ENCODE data around the gene NFATC4. TPM values are rescaled to one million over a fixed set of nuclear protein-coding genes. Genes with fewer than 3 reads are reported as not detected.

The NFATC4 gene
- total and polyA plus RNA-seq, 5 donors from 2014 or later = not detected

DNA sequence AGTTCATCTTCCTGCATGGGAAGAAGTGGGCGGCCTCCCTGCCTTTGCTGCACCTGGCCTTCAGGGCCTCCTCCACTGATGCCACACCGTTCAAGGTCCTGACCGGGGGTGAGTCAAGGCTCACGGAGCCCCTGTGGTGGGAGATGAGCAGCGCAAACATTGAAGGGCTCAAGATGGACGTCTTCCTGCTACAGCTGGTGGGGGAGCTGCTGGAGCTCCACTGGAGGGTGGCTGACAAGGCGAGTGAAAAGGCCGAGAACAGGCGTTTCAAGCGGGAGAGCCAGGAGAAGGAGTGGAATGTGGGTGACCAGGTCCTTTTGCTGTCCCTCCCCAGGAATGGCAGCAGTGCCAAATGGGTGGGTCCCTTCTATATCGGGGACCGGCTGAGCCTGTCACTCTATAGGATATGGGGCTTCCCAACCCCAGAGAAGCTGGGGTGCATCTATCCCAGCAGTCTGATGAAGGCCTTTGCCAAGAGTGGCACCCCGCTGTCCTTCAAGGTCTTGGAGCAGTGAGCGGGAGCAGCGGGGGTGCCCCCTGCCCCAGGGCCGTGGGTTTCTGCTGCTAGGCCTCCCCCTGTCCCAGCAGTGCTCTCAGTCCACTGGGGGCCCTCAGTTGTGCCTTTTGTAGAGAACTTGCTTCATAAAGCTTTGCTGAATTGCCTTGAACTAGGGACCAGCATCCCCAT is 49.1 kb downstream of the NFATC4 start:
- H3K36me3 ChIP-seq (ENCODE audit: control insufficient read depth, insufficient read depth, low read length) = no peaks in the 10 kb centered on the region
- DNase-seq = no peak
- H3K27ac ChIP-seq (ENCODE audit: insufficient read depth, low read length, poor library complexity, severe bottlenecking) = no peak overlapping the region
- peaks cover 2% of the 10 kb centered on the region for H3K27me3 ChIP-seq (ENCODE audit: control insufficient read depth, insufficient read depth, low read length)
- Mint-ChIP-seq H3K27ac (no peak overlapping the region), H3K36me3 (no peaks in the 10 kb centered on the region), H3K9me3 (peaks cover 0 to 2% (median 0%) of the 10 kb centered on the region in 7 donors), H3K4me3 (no peak overlapping the region), H3K27me3 (peaks cover 38% of the 10 kb centered on the region), H3K4me1 (no peaks in the 10 kb centered on the region)
- no peaks in the 10 kb centered on the region for H3K4me1 ChIP-seq (ENCODE audit: control insufficient read depth, insufficient read depth, low read length, poor library complexity, severe bottlenecking)
- no peaks in the 10 kb centered on the region for H3K9me3 ChIP-seq (ENCODE audit: control insufficient read depth in 2 of 2, low read length in 2 of 2)
- H3K4me3 ChIP-seq (ENCODE audit: low read depth, low read length) = no peak overlapping the region
- ATAC-seq (ENCODE audit: low read depth in 2 of 2) = no peak

DNA sequence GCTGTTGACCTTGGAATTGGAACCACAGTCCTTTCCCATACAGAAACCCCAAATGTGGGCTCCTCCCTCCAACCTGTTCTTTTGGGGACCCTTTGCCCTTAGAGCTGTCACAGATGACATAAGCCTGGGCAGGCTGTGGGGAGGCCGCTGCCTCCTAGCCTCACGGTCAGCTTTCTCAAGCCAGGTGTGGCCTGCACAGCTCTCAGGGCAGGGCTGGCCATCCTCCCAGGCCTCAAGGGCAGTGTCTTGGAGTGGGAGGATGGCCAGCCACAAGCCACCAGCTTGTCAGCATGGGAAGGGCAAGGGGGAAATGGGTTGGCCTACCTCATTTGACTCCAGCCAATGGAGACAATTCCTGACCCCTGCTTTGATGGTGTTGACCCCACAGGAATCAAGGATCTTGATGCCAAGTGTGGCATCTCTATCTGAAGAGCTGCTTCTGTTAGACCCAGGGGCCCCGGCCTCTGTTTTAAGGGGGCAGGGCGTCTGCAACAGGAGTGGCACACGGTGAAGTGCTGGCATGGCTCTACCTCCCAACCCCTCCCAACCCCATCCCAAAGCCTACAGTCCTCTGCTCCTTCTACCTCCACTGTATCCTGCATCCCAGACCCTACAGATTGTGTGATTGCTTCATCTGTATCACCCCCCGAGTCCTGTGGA is 50.0 kb downstream of the NFATC4 start:
- Mint-ChIP-seq H3K4me1 (no peaks in the 10 kb centered on the region), H3K36me3 (no peaks in the 10 kb centered on the region), H3K27ac (no peak overlapping the region), H3K9me3 (peaks cover 0 to 2% (median 0%) of the 10 kb centered on the region in 7 donors), H3K27me3 (peaks cover 32% of the 10 kb centered on the region), H3K4me3 (no peak overlapping the region)
- DNase-seq (no peak), ATAC-seq (ENCODE audit: low read depth in 2 of 2) (no peak)
- peaks cover 2% of the 10 kb centered on the region for H3K27me3 ChIP-seq (ENCODE audit: control insufficient read depth, insufficient read depth, low read length)
- H3K36me3 ChIP-seq (ENCODE audit: control insufficient read depth, insufficient read depth, low read length) = no peaks in the 10 kb centered on the region
- no peaks in the 10 kb centered on the region for H3K4me1 ChIP-seq (ENCODE audit: control insufficient read depth, insufficient read depth, low read length, poor library complexity, severe bottlenecking)
- H3K27ac ChIP-seq (ENCODE audit: insufficient read depth, low read length, poor library complexity, severe bottlenecking) = no peak overlapping the region
- H3K9me3 ChIP-seq (ENCODE audit: control insufficient read depth in 2 of 2, low read length in 2 of 2) = no peaks in the 10 kb centered on the region
- H3K4me3 ChIP-seq (ENCODE audit: low read depth, low read length) = no peak overlapping the region

DNA sequence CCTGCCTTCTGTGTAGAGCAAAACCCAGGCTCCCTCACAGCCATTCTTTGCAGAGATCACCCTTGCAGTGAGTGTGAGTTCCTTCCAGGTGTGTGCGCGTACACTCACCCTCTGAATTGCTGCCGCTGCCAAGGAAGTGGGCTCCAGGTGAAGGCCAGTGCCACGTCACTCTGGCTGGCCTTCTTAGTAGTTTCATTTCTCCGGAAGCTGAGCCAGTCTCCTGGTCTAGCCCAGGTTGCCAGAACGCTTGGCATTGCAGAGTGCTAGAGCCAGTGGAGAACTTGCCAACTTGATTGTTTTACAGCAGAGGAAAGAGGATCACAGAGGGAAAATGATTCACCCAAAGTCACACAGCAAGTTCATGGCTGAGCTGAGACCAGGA is 50.5 kb downstream of the NFATC4 start:
- H3K4me3 ChIP-seq (ENCODE audit: low read depth, low read length) = no peak overlapping the region
- no peaks in the 10 kb centered on the region for H3K36me3 ChIP-seq (ENCODE audit: control insufficient read depth, insufficient read depth, low read length)
- no peaks in the 10 kb centered on the region for H3K36me3 Mint-ChIP-seq
- H3K9me3 Mint-ChIP-seq = peaks cover 0 to 2% (median 0%) of the 10 kb centered on the region in 7 donors
- DNase-seq (no peak), ATAC-seq (ENCODE audit: low read depth in 2 of 2) (no peak)
- H3K4me1 ChIP-seq (ENCODE audit: control insufficient read depth, insufficient read depth, low read length, poor library complexity, severe bottlenecking) = no peaks in the 10 kb centered on the region
- no peak overlapping the region for H3K4me3 Mint-ChIP-seq
- H3K9me3 ChIP-seq (ENCODE audit: control insufficient read depth in 2 of 2, low read length in 2 of 2) = no peaks in the 10 kb centered on the region
- H3K27ac Mint-ChIP-seq = no peak overlapping the region
- H3K27me3 ChIP-seq (ENCODE audit: control insufficient read depth, insufficient read depth, low read length) = peaks cover 2% of the 10 kb centered on the region
- peaks cover 32% of the 10 kb centered on the region for H3K27me3 Mint-ChIP-seq
- no peak overlapping the region for H3K27ac ChIP-seq (ENCODE audit: insufficient read depth, low read length, poor library complexity, severe bottlenecking)
- H3K4me1 Mint-ChIP-seq = no peaks in the 10 kb centered on the region

DNA sequence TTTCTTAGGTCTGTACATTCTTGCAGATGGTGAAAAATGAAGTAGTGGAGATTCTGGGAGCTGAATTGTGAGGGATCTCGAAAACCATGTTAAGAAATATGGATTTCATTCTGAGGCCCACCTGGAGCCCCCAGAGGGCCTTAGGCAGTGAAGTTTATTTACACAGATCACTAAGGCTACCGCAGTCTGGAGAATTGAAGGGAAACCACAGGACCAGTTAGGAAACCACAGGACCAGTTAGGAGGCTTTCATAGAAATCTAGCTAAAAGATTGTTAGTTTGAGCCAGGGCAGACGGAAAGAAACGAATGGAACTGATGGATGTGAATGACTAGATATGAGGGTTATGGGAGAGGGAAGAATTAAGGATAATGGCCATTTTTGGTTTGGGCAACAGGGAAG is 54.3 kb downstream of the NFATC4 start:
- peaks cover 0 to 24% (median 17%) of the 10 kb centered on the region in 4 donors for H3K4me1 Mint-ChIP-seq
- Histone ChIP-seq H3K4me1 (ENCODE audit: control insufficient read depth, insufficient read depth, low read length, poor library complexity, severe bottlenecking) (peaks cover 4% of the 10 kb centered on the region), H3K27me3 (ENCODE audit: control insufficient read depth, insufficient read depth, low read length) (peaks cover 2% of the 10 kb centered on the region), H3K4me3 (ENCODE audit: low read depth, low read length) (no peak overlapping the region), H3K9me3 (ENCODE audit: control insufficient read depth in 2 of 2, low read length in 2 of 2) (no peaks in the 10 kb centered on the region), H3K36me3 (ENCODE audit: control insufficient read depth, insufficient read depth, low read length) (no peaks in the 10 kb centered on the region), H3K27ac (ENCODE audit: insufficient read depth, low read length, poor library complexity, severe bottlenecking) (no peak overlapping the region)
- no peak for DNase-seq
- no peak overlapping the region for H3K27ac Mint-ChIP-seq
- H3K36me3 Mint-ChIP-seq = no peaks in the 10 kb centered on the region
- no peak overlapping the region for H3K4me3 Mint-ChIP-seq
- ATAC-seq (ENCODE audit: low read depth in 2 of 2) = no peak
- H3K9me3 Mint-ChIP-seq = no peaks in the 10 kb centered on the region
- H3K27me3 Mint-ChIP-seq = peaks cover 19% of the 10 kb centered on the region

DNA sequence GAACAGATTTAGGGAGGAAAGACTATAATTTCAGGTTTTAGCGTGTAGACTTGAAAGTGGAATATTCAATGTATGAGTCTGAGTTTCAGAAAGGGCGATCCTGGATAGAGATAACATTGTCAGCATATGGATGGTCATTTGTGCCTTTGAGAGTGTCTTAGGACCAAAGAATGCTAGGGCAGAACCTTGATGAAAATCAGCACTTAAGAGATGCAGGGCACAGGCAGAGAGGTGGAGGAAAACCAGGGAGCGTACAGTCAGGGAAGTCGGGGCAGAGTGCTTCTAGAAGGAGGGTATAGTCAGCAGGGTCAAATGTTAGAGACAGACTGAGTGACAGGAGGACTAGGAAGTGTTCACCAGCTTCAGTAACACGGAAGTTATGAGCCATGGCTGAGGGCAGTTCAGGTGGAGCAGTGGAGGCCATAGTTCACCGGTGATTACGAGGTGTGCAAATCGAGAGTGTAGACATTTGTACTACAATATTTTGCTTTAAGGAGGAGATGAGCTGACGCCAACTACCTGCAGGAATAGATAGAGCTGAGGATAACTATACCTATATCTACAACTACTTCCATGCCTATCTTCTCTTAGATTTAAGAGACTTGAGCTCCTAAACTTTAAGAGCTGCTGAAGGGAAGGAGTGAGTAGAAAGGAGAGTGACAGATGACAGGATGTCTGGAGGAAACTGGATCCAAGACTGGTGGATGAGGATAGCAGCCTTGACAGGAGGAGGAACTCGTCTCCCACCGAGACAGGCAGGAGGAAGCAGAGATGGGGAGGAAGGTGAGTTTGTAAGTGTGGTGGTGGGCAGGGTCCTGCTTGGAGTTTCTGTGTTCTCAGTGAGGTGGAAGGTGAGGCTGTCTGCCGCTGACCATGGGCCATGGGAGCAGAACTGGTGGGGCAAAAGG is 55.0 kb downstream of the NFATC4 start:
- Mint-ChIP-seq H3K4me1 (peaks cover 0 to 26% (median 19%) of the 10 kb centered on the region in 4 donors), H3K36me3 (no peaks in the 10 kb centered on the region), H3K4me3 (no peak overlapping the region), H3K27me3 (peaks cover 19% of the 10 kb centered on the region), H3K9me3 (no peaks in the 10 kb centered on the region), H3K27ac (no peak overlapping the region)
- Histone ChIP-seq H3K4me1 (ENCODE audit: control insufficient read depth, insufficient read depth, low read length, poor library complexity, severe bottlenecking) (peaks cover 4% of the 10 kb centered on the region), H3K27me3 (ENCODE audit: control insufficient read depth, insufficient read depth, low read length) (peaks cover 2% of the 10 kb centered on the region), H3K9me3 (ENCODE audit: control insufficient read depth in 2 of 2, low read length in 2 of 2) (no peaks in the 10 kb centered on the region), H3K4me3 (ENCODE audit: low read depth, low read length) (no peak overlapping the region), H3K27ac (ENCODE audit: insufficient read depth, low read length, poor library complexity, severe bottlenecking) (no peak overlapping the region), H3K36me3 (ENCODE audit: control insufficient read depth, insufficient read depth, low read length) (no peaks in the 10 kb centered on the region)
- ATAC-seq (ENCODE audit: low read depth in 2 of 2) = no peak
- no peak for DNase-seq

DNA sequence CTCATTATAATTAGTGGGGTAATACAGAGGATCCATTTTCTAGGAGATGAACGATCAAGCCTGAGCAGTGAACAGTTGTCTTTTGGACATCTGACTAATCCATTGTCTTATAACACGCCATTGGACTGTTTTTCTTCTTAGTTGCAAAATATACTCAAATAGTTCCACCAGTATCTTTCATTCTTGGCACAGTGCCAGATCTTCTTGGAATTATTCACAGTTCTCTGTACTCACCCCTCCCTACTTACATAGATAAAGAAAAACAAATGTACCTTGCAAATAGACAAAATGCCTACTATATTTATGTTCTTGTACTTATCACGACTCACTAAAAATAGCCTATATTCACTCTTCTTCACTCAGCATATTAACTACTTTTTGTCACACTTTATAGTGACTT is 57.7 kb downstream of the NFATC4 start:
- Histone ChIP-seq H3K36me3 (ENCODE audit: control insufficient read depth, insufficient read depth, low read length) (no peaks in the 10 kb centered on the region), H3K4me1 (ENCODE audit: control insufficient read depth, insufficient read depth, low read length, poor library complexity, severe bottlenecking) (peaks cover 16% of the 10 kb centered on the region), H3K27ac (ENCODE audit: insufficient read depth, low read length, poor library complexity, severe bottlenecking) (no peak overlapping the region), H3K9me3 (ENCODE audit: control insufficient read depth in 2 of 2, low read length in 2 of 2) (no peaks in the 10 kb centered on the region), H3K4me3 (ENCODE audit: low read depth, low read length) (no peak overlapping the region), H3K27me3 (ENCODE audit: control insufficient read depth, insufficient read depth, low read length) (no peaks in the 10 kb centered on the region)
- H3K27ac Mint-ChIP-seq = peak overlapping the region; percentile 0 to 91 (median 23)
- no peaks in the 10 kb centered on the region for H3K36me3 Mint-ChIP-seq
- peaks cover 0 to 38% (median 23%) of the 10 kb centered on the region in 4 donors for H3K4me1 Mint-ChIP-seq
- peak overlapping the region; percentile 2 to 71 (median 36) for H3K4me3 Mint-ChIP-seq
- ATAC-seq (ENCODE audit: low read depth in 2 of 2) = peak in 1 of 2 donors; percentile 5
- peaks cover 4% of the 10 kb centered on the region for H3K27me3 Mint-ChIP-seq
- DNase-seq = peak in 1 of 3 donors; percentile 84
- no peaks in the 10 kb centered on the region for H3K9me3 Mint-ChIP-seq

DNA sequence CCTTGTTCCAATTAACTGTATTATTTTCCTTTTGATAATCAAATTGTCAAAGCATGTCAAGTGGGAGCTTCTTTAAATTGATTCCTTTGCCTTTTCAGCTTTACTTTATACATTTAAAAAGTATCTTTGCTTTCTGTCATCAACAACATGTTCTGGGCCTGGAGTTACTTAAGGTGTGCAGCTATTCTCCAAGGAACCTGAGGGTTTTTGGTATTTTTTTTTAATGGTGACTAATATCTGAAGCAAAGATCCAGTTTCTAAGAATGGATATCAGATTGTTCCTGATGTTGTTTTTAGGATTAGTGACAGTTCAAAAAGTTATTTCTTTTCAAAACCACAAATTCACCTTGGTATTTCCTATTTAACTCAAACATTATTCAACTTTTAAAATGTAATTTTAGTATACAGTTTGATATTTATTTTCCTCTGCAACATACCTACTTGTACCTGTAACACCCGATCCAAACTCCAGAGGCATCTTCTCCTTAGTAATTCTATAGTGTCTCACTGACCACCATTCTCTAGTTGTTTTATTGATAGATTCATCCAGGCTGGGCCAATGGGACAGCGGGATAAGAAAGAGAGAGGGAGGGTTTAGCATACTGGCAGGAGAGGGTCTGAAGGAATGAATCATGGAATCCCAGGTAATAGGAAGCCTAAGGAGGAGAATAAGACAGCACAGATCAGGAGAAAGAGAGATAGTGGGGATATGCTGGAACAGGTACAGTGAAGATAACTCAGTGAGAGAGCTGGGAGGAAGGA is 58.3 kb downstream of the NFATC4 start:
- no peak overlapping the region for H3K4me3 ChIP-seq (ENCODE audit: low read depth, low read length)
- H3K36me3 ChIP-seq (ENCODE audit: control insufficient read depth, insufficient read depth, low read length) = no peaks in the 10 kb centered on the region
- Mint-ChIP-seq H3K4me3 (peak overlapping the region; percentile 2 to 71 (median 62)), H3K27ac (peak overlapping the region; percentile 77 to 91 (median 83)), H3K27me3 (no peaks in the 10 kb centered on the region), H3K9me3 (no peaks in the 10 kb centered on the region), H3K4me1 (peaks cover 0 to 45% (median 27%) of the 10 kb centered on the region in 4 donors), H3K36me3 (no peaks in the 10 kb centered on the region)
- no peaks in the 10 kb centered on the region for H3K27me3 ChIP-seq (ENCODE audit: control insufficient read depth, insufficient read depth, low read length)
- H3K9me3 ChIP-seq (ENCODE audit: control insufficient read depth in 2 of 2, low read length in 2 of 2) = no peaks in the 10 kb centered on the region
- H3K4me1 ChIP-seq (ENCODE audit: control insufficient read depth, insufficient read depth, low read length, poor library complexity, severe bottlenecking) = peaks cover 23% of the 10 kb centered on the region
- ATAC-seq (ENCODE audit: low read depth in 2 of 2) (no peak), DNase-seq (no peak)
- no peak overlapping the region for H3K27ac ChIP-seq (ENCODE audit: insufficient read depth, low read length, poor library complexity, severe bottlenecking)
